ENCODE measurements around the gene PSMG4. TPM values are rescaled to one million over a fixed set of nuclear protein-coding genes. Genes with fewer than 3 reads are reported as not detected.

PSMG4 gene
- polyA plus RNA-seq, 1 experiment, result 24.7 TPM

DNA sequence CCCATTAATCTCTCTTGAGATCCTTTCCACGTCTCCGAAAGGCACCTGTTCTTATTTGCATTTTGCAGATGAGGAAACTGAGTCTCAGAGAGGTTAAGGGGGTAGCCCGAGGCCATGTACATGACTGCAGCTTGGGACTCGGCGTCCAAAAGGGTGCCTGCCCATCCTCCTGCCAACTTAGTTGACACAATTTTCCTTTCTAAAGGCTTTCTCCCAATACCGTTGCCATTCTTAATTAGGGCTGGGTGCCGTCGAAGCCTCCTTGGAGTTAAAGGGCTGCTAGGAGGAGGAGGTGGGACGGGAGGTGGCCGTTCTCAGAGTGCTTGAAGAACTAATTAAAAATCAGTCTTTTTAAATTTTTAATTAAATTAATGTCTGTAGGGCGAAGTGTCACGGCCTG, 546 bp upstream of the PSMG4 start:
- Histone ChIP-seq H3K36me3 (ENCODE audit: control insufficient read depth, insufficient read depth, low read length) (no peaks in the 10 kb centered on the region), H3K27me3 (ENCODE audit: control insufficient read depth, insufficient read depth, low read length) (no peaks in the 10 kb centered on the region), H3K4me3 (ENCODE audit: low read depth, low read length) (peak overlapping the region; percentile 79)
- TF ChIP-seq, protein P1, sequence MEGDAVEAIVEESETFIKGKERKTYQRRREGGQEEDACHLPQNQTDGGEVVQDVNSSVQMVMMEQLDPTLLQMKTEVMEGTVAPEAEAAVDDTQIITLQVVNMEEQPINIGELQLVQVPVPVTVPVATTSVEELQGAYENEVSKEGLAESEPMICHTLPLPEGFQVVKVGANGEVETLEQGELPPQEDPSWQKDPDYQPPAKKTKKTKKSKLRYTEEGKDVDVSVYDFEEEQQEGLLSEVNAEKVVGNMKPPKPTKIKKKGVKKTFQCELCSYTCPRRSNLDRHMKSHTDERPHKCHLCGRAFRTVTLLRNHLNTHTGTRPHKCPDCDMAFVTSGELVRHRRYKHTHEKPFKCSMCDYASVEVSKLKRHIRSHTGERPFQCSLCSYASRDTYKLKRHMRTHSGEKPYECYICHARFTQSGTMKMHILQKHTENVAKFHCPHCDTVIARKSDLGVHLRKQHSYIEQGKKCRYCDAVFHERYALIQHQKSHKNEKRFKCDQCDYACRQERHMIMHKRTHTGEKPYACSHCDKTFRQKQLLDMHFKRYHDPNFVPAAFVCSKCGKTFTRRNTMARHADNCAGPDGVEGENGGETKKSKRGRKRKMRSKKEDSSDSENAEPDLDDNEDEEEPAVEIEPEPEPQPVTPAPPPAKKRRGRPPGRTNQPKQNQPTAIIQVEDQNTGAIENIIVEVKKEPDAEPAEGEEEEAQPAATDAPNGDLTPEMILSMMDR (IDR thresholded peaks at IDR 0.05; ENCODE audit: insufficient read depth, low read depth, low read length), result no peak
- DNase-seq (ENCODE audit: low read depth), result no peak
- ChIA-PET CTCF (interaction anchor here (1.0 to 1.5 kb wide), 2 partner anchors 10 to 131 kb away, joined by 3 read pairs; no protein-coding TSS in a partner anchor), POLR2A (interaction anchor here (0.6 kb wide), 1 partner anchor 14 kb away, joined by 8 read pairs; no protein-coding TSS in a partner anchor)

DNA sequence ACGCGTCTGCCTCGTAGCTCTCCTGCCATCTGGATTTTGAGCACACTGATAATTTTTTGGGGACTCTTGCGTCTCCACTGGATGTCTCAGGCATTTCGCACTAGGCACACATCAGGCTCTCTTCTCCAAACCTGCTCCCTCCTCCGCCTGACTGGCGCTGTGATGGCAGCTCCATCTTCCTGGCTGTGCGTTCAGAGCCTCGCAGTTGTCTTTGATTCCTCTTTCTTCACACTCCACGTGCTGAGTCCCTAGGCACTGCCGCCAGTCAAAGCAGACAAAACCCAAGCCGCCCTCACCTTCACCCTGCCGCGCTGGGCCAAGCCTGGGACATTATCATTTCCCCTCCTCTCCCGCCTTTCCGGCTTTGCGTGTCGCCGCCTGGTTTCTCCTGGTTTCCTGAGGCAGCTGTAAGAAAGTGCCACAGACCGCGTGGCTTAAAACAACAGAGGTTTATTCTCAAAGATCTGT, 778 bp downstream of the PSMG4 start:
- TF ChIP-seq, protein P1 (IDR thresholded peaks at IDR 0.05; ENCODE audit: insufficient read depth, low read depth, low read length), result 0 out of 2 replicates have a peak, but pooled peaks have one; percentile 9
- H3K27me3 ChIP-seq (ENCODE audit: control insufficient read depth, insufficient read depth, low read length), result no peaks in the 10 kb centered on the region
- CTCF ChIA-PET, result interaction anchor here (0.6 to 2.6 kb wide), 6 partner anchors 8 to 470 kb away, joined by 3 to 13 read pairs (median 4); partner anchors contain the start of gene RIPK1
- POLR2A ChIA-PET, result interaction anchor here (0.6 kb wide), 1 partner anchor 12 kb away, joined by 3 read pairs; no protein-coding TSS in a partner anchor
- H3K36me3 ChIP-seq (ENCODE audit: control insufficient read depth, insufficient read depth, low read length), result peaks cover 10% of the 10 kb centered on the region
- DNase-seq (ENCODE audit: low read depth), result no peak
- H3K4me3 ChIP-seq (ENCODE audit: low read depth, low read length), result peak overlapping the region; percentile 79

DNA sequence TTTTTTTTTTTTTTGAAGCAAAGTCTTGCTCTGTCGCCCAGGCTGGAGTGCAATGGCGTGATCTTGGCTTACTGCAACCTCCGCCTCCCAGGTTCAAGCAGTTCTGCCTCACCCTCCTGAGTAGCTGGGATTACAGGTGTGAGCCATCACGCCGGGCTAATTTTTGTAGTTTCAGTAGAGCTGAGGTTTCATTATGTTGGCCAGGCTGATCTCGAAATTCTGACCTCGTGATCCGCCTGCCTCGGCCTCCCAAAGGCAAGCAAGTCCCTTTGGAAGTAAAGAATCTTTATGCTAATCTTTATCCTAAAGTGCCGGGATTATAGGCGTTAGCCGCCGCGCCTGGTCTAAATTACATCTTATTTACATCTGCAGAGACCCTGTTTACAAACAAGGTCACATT, 1.5 kb downstream of the PSMG4 start:
- CTCF ChIA-PET, result interaction anchor here (1.5 to 2.6 kb wide), 5 partner anchors 9 to 191 kb away, joined by 4 to 13 read pairs (median 5); partner anchors contain the start of gene RIPK1
- TF ChIP-seq, protein P1 (IDR thresholded peaks at IDR 0.05; ENCODE audit: insufficient read depth, low read depth, low read length), result no peak
- H3K4me3 ChIP-seq (ENCODE audit: low read depth, low read length), result no peak overlapping the region
- peaks cover 10% of the 10 kb centered on the region for H3K36me3 ChIP-seq (ENCODE audit: control insufficient read depth, insufficient read depth, low read length)
- DNase-seq (ENCODE audit: low read depth), result no peak
- no peaks in the 10 kb centered on the region for H3K27me3 ChIP-seq (ENCODE audit: control insufficient read depth, insufficient read depth, low read length)
- POLR2A ChIA-PET, result no interaction called here

DNA sequence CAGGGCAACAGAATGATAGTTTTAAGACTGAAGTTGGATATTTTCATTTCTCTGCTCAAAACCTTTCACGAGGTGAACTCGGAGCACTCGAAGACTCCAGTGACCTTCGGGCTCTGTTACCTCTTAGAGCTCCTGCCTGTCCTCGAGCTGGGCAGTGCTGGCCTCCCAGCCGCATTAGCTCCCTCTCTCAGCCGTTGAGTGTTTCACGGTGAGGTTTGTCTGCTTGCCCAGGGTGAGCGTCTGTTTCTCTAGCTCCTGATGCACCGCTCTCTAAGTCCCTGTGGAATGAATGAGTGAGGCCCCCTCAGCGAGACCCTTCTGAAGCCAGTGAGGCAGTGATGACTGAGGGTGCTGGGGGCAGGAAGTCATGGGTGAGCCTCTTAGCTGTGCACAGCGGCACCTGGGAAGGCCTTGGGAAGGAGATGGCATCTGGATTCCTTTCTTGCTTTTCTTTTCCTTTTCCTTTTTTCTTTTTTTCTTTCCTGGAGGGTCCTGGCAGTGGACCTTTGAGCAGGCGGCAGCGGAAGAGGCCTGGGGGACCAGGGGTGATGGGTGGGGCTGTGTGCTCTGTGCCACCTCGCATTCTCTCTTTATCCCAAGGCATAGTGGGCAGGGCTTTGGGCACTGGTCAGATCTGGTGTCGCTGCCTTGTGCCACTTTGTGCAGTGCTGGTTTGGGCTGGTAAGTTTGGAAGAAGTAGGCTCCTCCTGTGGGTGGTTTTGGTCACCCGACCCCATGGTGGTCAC, 2.2 kb downstream of the PSMG4 start:
- TF ChIP-seq, protein P1 (IDR thresholded peaks at IDR 0.05; ENCODE audit: insufficient read depth, low read depth, low read length), result no peak
- no peaks in the 10 kb centered on the region for H3K27me3 ChIP-seq (ENCODE audit: control insufficient read depth, insufficient read depth, low read length)
- peaks cover 10% of the 10 kb centered on the region for H3K36me3 ChIP-seq (ENCODE audit: control insufficient read depth, insufficient read depth, low read length)
- no peak for DNase-seq (ENCODE audit: low read depth)
- ChIA-PET POLR2A (no interaction called here), CTCF (interaction anchor here (1.7 to 2.6 kb wide), 2 partner anchors 9 to 11 kb away, joined by 4 to 13 read pairs; no protein-coding TSS in a partner anchor)
- no peak overlapping the region for H3K4me3 ChIP-seq (ENCODE audit: low read depth, low read length)

DNA sequence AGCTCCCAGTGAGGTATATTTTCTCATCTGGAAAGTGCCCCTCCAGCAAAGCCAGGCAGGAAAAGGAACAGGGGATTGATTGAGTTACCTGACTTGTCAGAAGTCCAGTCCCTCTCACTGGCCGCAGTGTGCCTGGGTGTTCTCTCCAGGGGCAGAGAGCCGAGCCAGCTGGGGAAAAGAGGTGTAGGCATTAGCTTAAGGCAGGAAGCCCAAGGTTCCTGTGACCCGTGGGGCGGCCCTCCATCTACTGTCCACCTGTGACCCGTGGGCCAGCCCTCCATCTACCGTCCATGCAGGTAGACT, 2.7 kb downstream of the PSMG4 start:
- Histone ChIP-seq H3K27me3 (ENCODE audit: control insufficient read depth, insufficient read depth, low read length) (no peaks in the 10 kb centered on the region), H3K4me3 (ENCODE audit: low read depth, low read length) (no peak overlapping the region), H3K36me3 (ENCODE audit: control insufficient read depth, insufficient read depth, low read length) (peaks cover 10% of the 10 kb centered on the region)
- DNase-seq (ENCODE audit: low read depth), result no peak
- CTCF ChIA-PET, result interaction anchor here (1.7 to 2.6 kb wide), 2 partner anchors 10 to 11 kb away, joined by 4 to 13 read pairs; no protein-coding TSS in a partner anchor
- TF ChIP-seq, protein P1 (IDR thresholded peaks at IDR 0.05; ENCODE audit: insufficient read depth, low read depth, low read length), result no peak
- POLR2A ChIA-PET, result no interaction called here
